SK-N-SH (cell line): ENCODE data around the gene ZNF664. TPM values are rescaled to one million over a fixed set of nuclear protein-coding genes. Genes with fewer than 3 reads are reported as not detected.

Experiments
- CTCF ChIA-PET: fragments of 300-600, 350-600 bp; formaldehyde crosslinking; extraction: SDS; loops from one replicate; lab custom pipeline; 2021; lab: Yijun Ruan, JAX
- POLR2A ChIA-PET: fragments of 350-600 bp; sonication (Branson Sonifier 250); formaldehyde crosslinking; extraction: SDS; loops from one replicate; lab custom pipeline; 2020; ENCODE audit warnings: antibody characterized with exemption, inconsistent platforms; lab: Yijun Ruan, JAX
- DNase-seq: peaks from one replicate; pipeline ENCODE4 v3.0.0; 2012
- H2AFZ ChIP-seq: fragments of 200-600 bp; sonication (generic); 2 replicates; pipeline ENCODE4 v1.8.1; 2016; ENCODE audit warnings: antibody characterized with exemption, mild to moderate bottlenecking, low read depth
- H3F3A ChIP-seq: fragments of 200-600 bp; sonication (generic); replicated peaks from 2 replicates; pipeline ENCODE3; 2016; ENCODE audit warnings: antibody characterized with exemption, mild to moderate bottlenecking; ENCODE audit not compliant: insufficient read depth
- H3K27ac ChIP-seq, 2 experiments: fragments of 200-500 bp in 1 of 2; fragments of 200-600 bp in 1 of 2; sonication (Bioruptor generic) in 1 of 2; sonication (generic), shearing (Covaris generic) in 1 of 2; 2 replicates each; pipeline versions ENCODE4 v1.5.1 to v1.6.1; 2014 to 2016; ENCODE audit warnings: low read depth in 2 of 2, inconsistent platforms in 1 of 2, low read length in 1 of 2, mild to moderate bottlenecking in 1 of 2, mixed read lengths in 1 of 2
- H3K27me3 ChIP-seq: fragments of 200-600 bp; sonication (generic), shearing (Covaris generic); 2 replicates; pipeline ENCODE4 v1.6.1; 2016; ENCODE audit warnings: mixed run types; ENCODE audit not compliant: insufficient read depth
- H3K36me3 ChIP-seq, 2 experiments: fragments of 200-500 bp in 1 of 2; fragments of 200-600 bp in 1 of 2; sonication (Bioruptor generic) in 1 of 2; sonication (generic) in 1 of 2; replicated peaks in 1 of 2; 2 replicates each; pipeline versions ENCODE3 to v1.5.1; 2014 to 2016; ENCODE audit warnings: low read length in 1 of 2, mild to moderate bottlenecking in 1 of 2; ENCODE audit not compliant: insufficient read depth in 2 of 2, control insufficient read depth in 1 of 2
- H3K4me1 ChIP-seq, 2 experiments: fragments of 200-500 bp in 1 of 2; fragments of 200-600 bp in 1 of 2; sonication (Bioruptor generic) in 1 of 2; sonication (generic), shearing (Covaris generic) in 1 of 2; 2 replicates each; pipeline versions ENCODE4 v1.5.1 to v1.6.1; 2014 to 2016; ENCODE audit warnings: low read depth in 1 of 2, low read length in 1 of 2, mixed run types in 1 of 2; ENCODE audit not compliant: insufficient read depth in 2 of 2, control insufficient read depth in 1 of 2
- H3K4me2 ChIP-seq: fragments of 200-600 bp; sonication (generic), shearing (Covaris generic); 2 replicates; pipeline ENCODE4 v1.6.1; 2017; ENCODE audit warnings: mixed run types
- H3K4me3 ChIP-seq, 2 experiments: fragments of 200-500 bp in 1 of 2; fragments of 200-600 bp in 1 of 2; sonication (Bioruptor generic) in 1 of 2; sonication (generic), shearing (Covaris generic) in 1 of 2; 2 replicates each; pipeline versions ENCODE4 v1.5.1 to v1.8.1; 2014 to 2016; ENCODE audit warnings: low read depth in 2 of 2, inconsistent platforms in 1 of 2, low read length in 1 of 2, mild to moderate bottlenecking in 1 of 2, mixed read lengths in 1 of 2, moderate library complexity in 1 of 2
- H3K79me2 ChIP-seq: fragments of 200-600 bp; sonication (generic); 2 replicates; pipeline ENCODE4 v1.8.1; 2017; ENCODE audit warnings: mild to moderate bottlenecking; ENCODE audit not compliant: insufficient read depth
- H3K9ac ChIP-seq: fragments of 200-600 bp; sonication (generic); 2 replicates; pipeline ENCODE4 v1.6.1; 2017; ENCODE audit warnings: mixed run types
- H3K9me2 ChIP-seq: fragments of 200-600 bp; sonication (generic); 2 replicates; pipeline ENCODE4 v1.6.1; 2017; ENCODE audit warnings: mixed run types
- H3K9me3 ChIP-seq: fragments of 200-600 bp; sonication (generic); 2 replicates; pipeline ENCODE4 v1.6.1; 2017; ENCODE audit warnings: mixed run types, mild to moderate bottlenecking, moderate library complexity
- H4K20me1 ChIP-seq: fragments of 200-600 bp; sonication (generic); 2 replicates; pipeline ENCODE4 v1.6.1; 2017; ENCODE audit warnings: mild to moderate bottlenecking, mixed run types; ENCODE audit not compliant: insufficient read depth
- EP300 ChIP-seq, 2 experiments: IDR thresholded peaks; 2 replicates each; pipeline versions ENCODE4 v1.4.0 to v1.6.1; 2012; ENCODE audit warnings: borderline replicate concordance in 1 of 2, low read depth in 1 of 2, low read length in 1 of 2
- EZH2phosphoT487 ChIP-seq: fragments of 200-600 bp; sonication (generic); IDR thresholded peaks from 2 replicates; pipeline ENCODE4 v1.6.1; 2017; ENCODE audit warnings: low read depth, mixed run types, mild to moderate bottlenecking, antibody characterized with exemption, moderate library complexity, borderline replicate concordance
- FOSL2 ChIP-seq: IDR thresholded peaks from 2 replicates; pipeline ENCODE4 v1.4.0; 2012; ENCODE audit warnings: low read depth, mild to moderate bottlenecking, moderate library complexity, borderline replicate concordance
- FOXM1 ChIP-seq: IDR thresholded peaks from 2 replicates; pipeline ENCODE4 v1.4.0; 2012; ENCODE audit warnings: low read depth, mild to moderate bottlenecking
- IRF3 ChIP-seq: fragments of 150-350 bp; IDR thresholded peaks from 2 replicates; pipeline ENCODE4 v1.6.1; 2016; ENCODE audit warnings: mild to moderate bottlenecking, low read depth, low read length
- MAX ChIP-seq: IDR thresholded peaks from 2 replicates; pipeline ENCODE4 v1.4.0; 2012; ENCODE audit warnings: low read depth
- MEF2A ChIP-seq: IDR thresholded peaks from 2 replicates; pipeline ENCODE4 v1.4.0; 2012; ENCODE audit warnings: low read depth, borderline replicate concordance
- NFIC ChIP-seq: IDR thresholded peaks from 2 replicates; pipeline ENCODE4 v1.4.0; 2012; ENCODE audit warnings: borderline replicate concordance
- NRF1 ChIP-seq: IDR thresholded peaks from 2 replicates; pipeline ENCODE4 v1.6.1; 2012; ENCODE audit warnings: low read depth, mild to moderate bottlenecking, low read length
- POLR2AphosphoS5 ChIP-seq: IDR thresholded peaks from 2 replicates; pipeline ENCODE4 v1.6.1; 2012; ENCODE audit warnings: low read depth, low read length
- RCOR1 ChIP-seq: fragments of 150-350 bp; IDR thresholded peaks from 2 replicates; pipeline ENCODE4 v1.6.1; 2017; ENCODE audit warnings: antibody characterized with exemption, low read length
- RFX5 ChIP-seq: IDR thresholded peaks from 2 replicates; pipeline ENCODE4 v1.6.1; 2012; ENCODE audit warnings: mild to moderate bottlenecking, improper control_type of control experiment, low read length
- SIN3A ChIP-seq: IDR thresholded peaks from 2 replicates; pipeline ENCODE4 v1.6.1; 2012; ENCODE audit warnings: low read depth, mild to moderate bottlenecking, low read length, moderate library complexity, borderline replicate concordance
- SMC3 ChIP-seq: IDR thresholded peaks from 2 replicates; pipeline ENCODE4 v1.6.1; 2012; ENCODE audit warnings: low read depth, low read length, improper control_type of control experiment
- USF1 ChIP-seq: IDR thresholded peaks from 2 replicates; pipeline ENCODE4 v1.4.0; 2012; ENCODE audit warnings: low read depth, borderline replicate concordance
- YY1 ChIP-seq: IDR thresholded peaks from 2 replicates; pipeline ENCODE4 v1.4.0; 2012; ENCODE audit warnings: low read depth, mild to moderate bottlenecking
- WGBS: methylation state at CpG from one replicate; pipeline ENCODE4 v1.1.6; 2017; ENCODE audit warnings: low lambda C conversion rate; 5-methylcytosine and 5-hydroxymethylcytosine counted together
- polyA plus RNA-seq, 3 experiments: library from polyadenylated mRNA; depleted of rRNA; stranded (reverse); fragments of >200 nt; gene quantifications; 2 replicates each; pipeline ENCODE4 v1.2.3, GENCODE V29; 2012
- TF ChIP-seq, protein P1 (sequence below): IDR thresholded peaks from 2 replicates; pipeline ENCODE4 v1.6.1; 2012; ENCODE audit warnings: mild to moderate bottlenecking, low read depth, low read length, moderate library complexity

The ZNF664 gene
- polyA plus RNA-seq, 1 of the 3 experiments (the other 2 are of a cell fraction), result 34.9 TPM

DNA sequence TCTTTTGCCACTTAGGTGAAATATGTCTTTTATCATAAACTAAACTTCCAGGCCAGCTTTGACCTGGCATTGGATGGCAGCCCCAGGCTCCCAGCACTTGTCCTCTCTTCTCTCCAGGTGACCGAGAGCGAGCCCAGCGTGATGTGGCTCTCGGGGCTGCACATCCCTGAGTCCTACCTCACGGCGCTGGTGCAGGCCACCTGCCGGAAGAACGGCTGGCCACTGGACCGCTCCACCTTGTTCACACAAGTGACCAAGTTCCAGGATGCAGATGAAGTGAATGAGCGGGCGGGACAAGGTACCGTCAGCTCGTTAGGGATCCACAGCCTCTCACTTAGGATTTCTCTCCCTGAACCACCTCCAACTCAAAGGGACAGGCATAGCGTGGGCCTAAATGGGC, 39.8 kb upstream of the ZNF664 start (continued):
- TF ChIP-seq, protein P1, sequence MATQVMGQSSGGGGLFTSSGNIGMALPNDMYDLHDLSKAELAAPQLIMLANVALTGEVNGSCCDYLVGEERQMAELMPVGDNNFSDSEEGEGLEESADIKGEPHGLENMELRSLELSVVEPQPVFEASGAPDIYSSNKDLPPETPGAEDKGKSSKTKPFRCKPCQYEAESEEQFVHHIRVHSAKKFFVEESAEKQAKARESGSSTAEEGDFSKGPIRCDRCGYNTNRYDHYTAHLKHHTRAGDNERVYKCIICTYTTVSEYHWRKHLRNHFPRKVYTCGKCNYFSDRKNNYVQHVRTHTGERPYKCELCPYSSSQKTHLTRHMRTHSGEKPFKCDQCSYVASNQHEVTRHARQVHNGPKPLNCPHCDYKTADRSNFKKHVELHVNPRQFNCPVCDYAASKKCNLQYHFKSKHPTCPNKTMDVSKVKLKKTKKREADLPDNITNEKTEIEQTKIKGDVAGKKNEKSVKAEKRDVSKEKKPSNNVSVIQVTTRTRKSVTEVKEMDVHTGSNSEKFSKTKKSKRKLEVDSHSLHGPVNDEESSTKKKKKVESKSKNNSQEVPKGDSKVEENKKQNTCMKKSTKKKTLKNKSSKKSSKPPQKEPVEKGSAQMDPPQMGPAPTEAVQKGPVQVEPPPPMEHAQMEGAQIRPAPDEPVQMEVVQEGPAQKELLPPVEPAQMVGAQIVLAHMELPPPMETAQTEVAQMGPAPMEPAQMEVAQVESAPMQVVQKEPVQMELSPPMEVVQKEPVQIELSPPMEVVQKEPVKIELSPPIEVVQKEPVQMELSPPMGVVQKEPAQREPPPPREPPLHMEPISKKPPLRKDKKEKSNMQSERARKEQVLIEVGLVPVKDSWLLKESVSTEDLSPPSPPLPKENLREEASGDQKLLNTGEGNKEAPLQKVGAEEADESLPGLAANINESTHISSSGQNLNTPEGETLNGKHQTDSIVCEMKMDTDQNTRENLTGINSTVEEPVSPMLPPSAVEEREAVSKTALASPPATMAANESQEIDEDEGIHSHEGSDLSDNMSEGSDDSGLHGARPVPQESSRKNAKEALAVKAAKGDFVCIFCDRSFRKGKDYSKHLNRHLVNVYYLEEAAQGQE, result no peak
- TF ChIP-seq MAX (no peak), SIN3A (no peak), IRF3 (no peak)
- TF ChIP-seq, all 33 proteins: peak for 0

- Histone ChIP-seq H3K27me3 (no peaks in the 10 kb centered on the region), H3K9ac (no peak overlapping the region), H3K27ac (no peak overlapping the region), H4K20me1 (no peaks in the 10 kb centered on the region), H3K36me3 (peaks cover 0 to 19% of the 10 kb centered on the region in 2 experiments), H3K4me3 (no peak overlapping the region), H3F3A (no peaks in the 10 kb centered on the region), H3K9me2 (no peaks in the 10 kb centered on the region), H3K4me1 (no peaks in the 10 kb centered on the region), H3K9me3 (no peaks in the 10 kb centered on the region), H2AFZ (no peak overlapping the region), H3K79me2 (no peaks in the 10 kb centered on the region), H3K4me2 (no peak overlapping the region)
- CTCF ChIA-PET, result no interaction called here
- POLR2A ChIA-PET, result no interaction called here
- WGBS, result 90% methylated on average over 7 of the region's 11 CpGs
- no peak for TF ChIP-seq POLR2AphosphoS5
- TF ChIP-seq USF1, result no peak
- DNase-seq, result no peak
Measured at GRCh38 chr12:123934016-123934620, 38.9 kb upstream of the ZNF664 start.

GRCh38 chr12:123934829-123935228, 38.2 kb upstream of the ZNF664 start:
- no peaks in the 10 kb centered on the region for H4K20me1 ChIP-seq
- no peaks in the 10 kb centered on the region for H3K9me2 ChIP-seq
- H3K4me1 ChIP-seq, result no peaks in the 10 kb centered on the region
- H3K27me3 ChIP-seq, result no peaks in the 10 kb centered on the region
- WGBS, result 88% methylated on average over 5 of the region's 9 CpGs
- H3K36me3 ChIP-seq, result peaks cover 0 to 26% of the 10 kb centered on the region in 2 experiments
- H3K9ac ChIP-seq, result no peak overlapping the region
- ChIA-PET POLR2A (no interaction called here), CTCF (interaction anchor here (1.7 kb wide), 1 partner anchor 8 kb away, joined by 4 read pairs; no protein-coding TSS in a partner anchor)
- no peaks in the 10 kb centered on the region for H3F3A ChIP-seq
- no peak for DNase-seq
- no peak overlapping the region for H3K4me2 ChIP-seq
- H3K4me3 ChIP-seq, result no peak overlapping the region
- no peaks in the 10 kb centered on the region for H3K9me3 ChIP-seq
- no peak overlapping the region for H2AFZ ChIP-seq
- no peaks in the 10 kb centered on the region for H3K79me2 ChIP-seq
- H3K27ac ChIP-seq, result no peak overlapping the region
- TF ChIP-seq SMC3, result no peak
- TF ChIP-seq FOSL2, result no peak
- TF ChIP-seq IRF3, result no peak
- no peak for TF ChIP-seq RFX5
- no peak for TF ChIP-seq FOXM1
- TF ChIP-seq RCOR1, result no peak
- TF ChIP-seq SIN3A, result no peak
- no peak for TF ChIP-seq EZH2phosphoT487
- TF ChIP-seq NFIC, result no peak
- no peak for TF ChIP-seq YY1
- no peak for TF ChIP-seq EP300 (IDR thresholded peaks at IDR 0.05; ENCODE audit: borderline replicate concordance in 1 of 2, low read depth in 1 of 2, low read length in 1 of 2)
- no peak for TF ChIP-seq MEF2A
- no peak for TF ChIP-seq NRF1
